ENCODE results near the gene TTC21A.
A peak's percentile ranks its signal among the peaks of the same experiment; 100 is the strongest.

The TTC21A gene

GRCh38 chr3:39114456-39114855 is 7.0 kb downstream of the TTC21A start:
- no peak for DNase-seq (ENCODE audit: low spot score)

- no peak for DNase-seq (ENCODE audit: low spot score)
These were observed 8.4 kb downstream of the TTC21A start for GRCh38 chr3:39115870-39116269.

GRCh38 chr3:39118079-39118478 is 10.6 kb downstream of the TTC21A start:
- no peak for DNase-seq (ENCODE audit: low spot score)

- no peak for DNase-seq (ENCODE audit: low spot score)
These were observed 11.6 kb downstream of the TTC21A start for GRCh38 chr3:39118931-39119660.

- DNase-seq (ENCODE audit: low spot score), result no peak
These were observed 14.1 kb downstream of the TTC21A start for GRCh38 chr3:39121621-39122020.

GRCh38 chr3:39122813-39123212 is 15.3 kb downstream of the TTC21A start:
- DNase-seq (ENCODE audit: low spot score), result no peak

GRCh38 chr3:39124876-39125840 is 17.7 kb downstream of the TTC21A start:
- no peak for DNase-seq (ENCODE audit: low spot score)

GRCh38 chr3:39125841-39126500 is 18.5 kb downstream of the TTC21A start:
- peak; percentile 75 for DNase-seq (ENCODE audit: low spot score)

GRCh38 chr3:39126532-39127071 is 19.1 kb downstream of the TTC21A start:
- DNase-seq (ENCODE audit: low spot score), result no peak

- no peak for DNase-seq (ENCODE audit: low spot score)
These were observed 19.9 kb downstream of the TTC21A start for GRCh38 chr3:39127269-39127907.

GRCh38 chr3:39127908-39128304 is 20.4 kb downstream of the TTC21A start:
- DNase-seq (ENCODE audit: low spot score), result no peak

GRCh38 chr3:39128951-39129350 is 21.5 kb downstream of the TTC21A start:
- no peak for DNase-seq (ENCODE audit: low spot score)

- DNase-seq (ENCODE audit: low spot score), result no peak
These were observed 22.5 kb downstream of the TTC21A start for GRCh38 chr3:39130026-39130425.

GRCh38 chr3:39130693-39131265 is 23.3 kb downstream of the TTC21A start:
- no peak for DNase-seq (ENCODE audit: low spot score)

- DNase-seq (ENCODE audit: low spot score), result no peak
These were observed 24.9 kb downstream of the TTC21A start for GRCh38 chr3:39132096-39133092.

- DNase-seq (ENCODE audit: low spot score), result no peak
These were observed 25.6 kb downstream of the TTC21A start for GRCh38 chr3:39133093-39133490.

- no peak for DNase-seq (ENCODE audit: low spot score)
These were observed 26.3 kb downstream of the TTC21A start for GRCh38 chr3:39133822-39134221.

- no peak for DNase-seq (ENCODE audit: low spot score)
These were observed 26.8 kb downstream of the TTC21A start for GRCh38 chr3:39134305-39134704.

- no peak for DNase-seq (ENCODE audit: low spot score)
These were observed 27.8 kb downstream of the TTC21A start for GRCh38 chr3:39135170-39135805.

Data from LoVo (cell line).